Stimulated activated naive CD8-positive, alpha-beta T cell treated with anti-CD3 and anti-CD28 coated beads, Interleukin-15, Interleukin-2, amounts not matched to agents 100 ng/mL and 50 ng/mL, for 24 hours (primary cell): ENCODE results near the gene NLRP9.

ENCODE experiments used
- H3K27ac Mint-ChIP-seq: one replicate; pipeline ENCODE4 v1.8.0; 2021; ENCODE audit warnings: mild to moderate bottlenecking, mixed read lengths
- H3K27me3 Mint-ChIP-seq: one replicate; pipeline ENCODE4 v1.8.0; 2021; ENCODE audit warnings: mixed read lengths
- H3K36me3 Mint-ChIP-seq: one replicate; pipeline ENCODE4 v1.8.0; 2021; ENCODE audit warnings: low read depth, mixed read lengths
- H3K4me1 Mint-ChIP-seq: one replicate; pipeline ENCODE4 v1.8.0; 2021; ENCODE audit warnings: low read depth, mixed read lengths
- H3K4me3 Mint-ChIP-seq: one replicate; pipeline ENCODE4 v1.8.0; 2021; ENCODE audit warnings: mild to moderate bottlenecking, mixed read lengths
- H3K9me3 Mint-ChIP-seq: one replicate; pipeline ENCODE4 v1.8.0; 2021; ENCODE audit warnings: mixed read lengths

Gene NLRP9

DNA sequence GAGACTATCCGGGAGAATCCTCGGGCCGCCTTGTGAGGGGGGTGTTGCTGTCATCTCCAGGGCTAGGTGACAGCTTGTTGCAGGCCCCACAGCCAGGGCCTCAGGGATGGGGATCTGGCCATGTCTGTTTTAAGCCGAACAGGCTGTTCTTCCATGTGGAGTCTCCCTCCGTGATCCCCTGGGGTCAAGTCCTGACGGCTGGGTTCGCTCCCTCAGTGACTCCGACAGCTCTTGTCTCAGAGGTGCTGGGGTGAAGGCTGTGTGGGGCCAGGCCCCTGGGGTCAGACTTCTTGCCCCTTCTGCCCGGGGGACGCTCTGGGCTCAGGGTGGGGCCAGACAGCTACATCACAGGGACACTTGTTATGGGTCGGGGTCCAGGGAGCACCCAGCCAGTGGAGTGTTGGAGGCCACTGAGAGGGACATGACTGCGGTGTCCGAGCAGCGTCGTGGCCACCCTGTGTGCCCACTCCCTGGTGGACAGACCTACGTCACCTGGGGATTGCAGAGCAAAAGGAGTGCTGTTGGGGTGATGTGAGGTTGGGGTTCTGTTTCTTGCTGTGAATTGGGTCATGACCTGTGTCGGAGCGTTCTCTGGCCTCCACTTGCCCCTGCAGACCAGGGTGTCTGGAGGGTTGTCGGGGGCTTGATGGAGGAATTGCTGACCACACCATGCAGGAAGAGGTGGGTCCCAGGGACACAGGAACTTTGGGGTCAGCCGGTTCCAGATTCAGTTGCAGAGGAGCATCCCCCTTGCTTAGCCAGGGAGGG lies 41.7 kb downstream of the NLRP9 start:
- Mint-ChIP-seq H3K9me3 (no peaks in the 10 kb centered on the region), H3K4me3 (no peak overlapping the region), H3K4me1 (no peaks in the 10 kb centered on the region), H3K36me3 (peaks cover 37% of the 10 kb centered on the region), H3K27me3 (no peaks in the 10 kb centered on the region), H3K27ac (no peak overlapping the region)

GRCh38 chr19:55695511-55696290 lies 42.5 kb downstream of the NLRP9 start:
- H3K4me1 Mint-ChIP-seq, result no peaks in the 10 kb centered on the region
- H3K27ac Mint-ChIP-seq, result no peak overlapping the region
- H3K4me3 Mint-ChIP-seq, result no peak overlapping the region
- H3K9me3 Mint-ChIP-seq, result no peaks in the 10 kb centered on the region
- no peaks in the 10 kb centered on the region for H3K27me3 Mint-ChIP-seq
- H3K36me3 Mint-ChIP-seq, result peaks cover 34% of the 10 kb centered on the region

DNA sequence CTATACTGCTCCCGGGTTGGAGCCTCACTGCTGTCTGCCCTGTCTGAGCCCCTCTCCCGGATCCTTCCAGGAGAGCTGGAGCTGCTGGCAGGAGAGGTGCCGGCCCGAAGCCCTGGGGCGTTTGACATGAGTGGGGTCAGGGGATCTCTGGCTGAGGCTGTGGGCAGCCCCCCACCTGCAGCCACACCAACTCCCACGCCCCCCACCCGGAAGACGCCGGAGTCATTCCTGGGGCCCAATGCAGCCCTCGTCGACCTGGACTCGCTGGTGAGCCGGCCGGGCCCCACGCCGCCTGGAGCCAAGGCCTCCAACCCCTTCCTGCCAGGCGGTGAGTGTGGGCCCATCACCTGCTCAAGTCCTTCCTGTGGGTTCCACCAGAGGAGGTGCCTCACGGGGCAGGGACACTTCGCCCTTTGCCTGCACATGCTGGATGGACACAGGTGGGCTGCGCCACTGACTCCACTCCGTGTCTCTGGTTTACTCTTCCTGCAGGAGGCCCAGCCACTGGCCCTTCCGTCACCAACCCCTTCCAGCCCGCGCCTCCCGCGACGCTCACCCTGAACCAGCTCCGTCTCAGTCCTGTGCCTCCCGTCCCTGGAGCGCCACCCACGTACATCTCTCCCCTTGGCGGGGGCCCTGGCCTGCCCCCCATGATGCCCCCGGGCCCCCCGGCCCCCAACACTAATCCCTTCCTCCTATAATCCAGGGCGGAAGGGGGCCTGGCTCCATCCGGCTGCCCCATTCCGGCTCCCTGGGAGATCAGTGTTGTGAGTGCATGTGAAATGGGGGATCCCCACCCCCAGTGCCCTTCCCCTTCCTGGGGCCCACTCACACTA lies 43.3 kb downstream of the NLRP9 start:
- no peak overlapping the region for H3K4me3 Mint-ChIP-seq
- no peaks in the 10 kb centered on the region for H3K4me1 Mint-ChIP-seq
- no peak overlapping the region for H3K27ac Mint-ChIP-seq
- H3K36me3 Mint-ChIP-seq, result peaks cover 29% of the 10 kb centered on the region
- H3K27me3 Mint-ChIP-seq, result no peaks in the 10 kb centered on the region
- H3K9me3 Mint-ChIP-seq, result no peaks in the 10 kb centered on the region

DNA sequence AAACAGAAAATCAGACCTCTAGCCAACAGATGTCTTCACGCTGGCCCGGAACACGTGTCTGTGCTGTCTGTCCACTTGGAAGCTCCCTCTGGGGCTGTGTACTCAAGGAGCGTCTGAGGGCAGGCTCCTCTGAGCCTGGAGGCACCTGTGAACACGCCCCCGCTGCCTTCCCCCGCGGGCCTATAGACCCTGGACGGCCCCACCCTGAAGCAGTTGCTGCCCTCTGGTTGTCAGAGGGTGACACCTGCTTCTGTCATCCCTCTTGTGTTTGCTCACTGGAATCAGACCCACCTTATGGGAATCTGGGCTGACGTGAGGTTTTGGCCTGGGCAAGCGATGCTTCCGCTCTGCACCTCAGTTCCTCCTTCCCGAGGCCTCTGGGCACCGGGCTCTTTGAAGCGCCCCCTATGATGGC lies 44.0 kb downstream of the NLRP9 start:
- Mint-ChIP-seq H3K9me3 (no peaks in the 10 kb centered on the region), H3K4me3 (no peak overlapping the region), H3K27me3 (no peaks in the 10 kb centered on the region), H3K27ac (no peak overlapping the region), H3K36me3 (peaks cover 25% of the 10 kb centered on the region), H3K4me1 (no peaks in the 10 kb centered on the region)

GRCh38 chr19:55693336-55693974 lies 44.7 kb downstream of the NLRP9 start:
- Mint-ChIP-seq H3K4me3 (no peak overlapping the region), H3K27me3 (no peaks in the 10 kb centered on the region), H3K36me3 (peaks cover 20% of the 10 kb centered on the region), H3K4me1 (no peaks in the 10 kb centered on the region), H3K27ac (no peak overlapping the region), H3K9me3 (no peaks in the 10 kb centered on the region)

- Mint-ChIP-seq H3K36me3 (peaks cover 18% of the 10 kb centered on the region), H3K4me3 (no peak overlapping the region)
Measured at GRCh38 chr19:55692681-55693081, 45.5 kb downstream of the NLRP9 start.

GRCh38 chr19:55691561-55692481 lies 46.4 kb downstream of the NLRP9 start:
- Mint-ChIP-seq H3K4me3 (no peak overlapping the region), H3K27me3 (no peaks in the 10 kb centered on the region), H3K9me3 (no peaks in the 10 kb centered on the region), H3K27ac (no peak overlapping the region), H3K36me3 (peaks cover 13% of the 10 kb centered on the region), H3K4me1 (no peaks in the 10 kb centered on the region)

More at GRCh38 chr19:55692681-55693081, 45.5 kb downstream of the NLRP9 start:
- Mint-ChIP-seq H3K27me3 (no peaks in the 10 kb centered on the region), H3K4me1 (no peaks in the 10 kb centered on the region), H3K9me3 (no peaks in the 10 kb centered on the region), H3K27ac (no peak overlapping the region)

- no peak overlapping the region for H3K27ac Mint-ChIP-seq
- no peaks in the 10 kb centered on the region for H3K9me3 Mint-ChIP-seq
- H3K4me1 Mint-ChIP-seq, result no peaks in the 10 kb centered on the region
- peaks cover 19% of the 10 kb centered on the region for H3K36me3 Mint-ChIP-seq
- H3K4me3 Mint-ChIP-seq, result no peak overlapping the region
- H3K27me3 Mint-ChIP-seq, result no peaks in the 10 kb centered on the region
Measured at GRCh38 chr19:55690769-55691545, 47.2 kb downstream of the NLRP9 start.

GRCh38 chr19:55690109-55690768 lies 48.0 kb downstream of the NLRP9 start:
- Mint-ChIP-seq H3K4me1 (no peaks in the 10 kb centered on the region), H3K27me3 (no peaks in the 10 kb centered on the region), H3K36me3 (peaks cover 24% of the 10 kb centered on the region), H3K9me3 (no peaks in the 10 kb centered on the region), H3K27ac (no peak overlapping the region), H3K4me3 (no peak overlapping the region)

DNA sequence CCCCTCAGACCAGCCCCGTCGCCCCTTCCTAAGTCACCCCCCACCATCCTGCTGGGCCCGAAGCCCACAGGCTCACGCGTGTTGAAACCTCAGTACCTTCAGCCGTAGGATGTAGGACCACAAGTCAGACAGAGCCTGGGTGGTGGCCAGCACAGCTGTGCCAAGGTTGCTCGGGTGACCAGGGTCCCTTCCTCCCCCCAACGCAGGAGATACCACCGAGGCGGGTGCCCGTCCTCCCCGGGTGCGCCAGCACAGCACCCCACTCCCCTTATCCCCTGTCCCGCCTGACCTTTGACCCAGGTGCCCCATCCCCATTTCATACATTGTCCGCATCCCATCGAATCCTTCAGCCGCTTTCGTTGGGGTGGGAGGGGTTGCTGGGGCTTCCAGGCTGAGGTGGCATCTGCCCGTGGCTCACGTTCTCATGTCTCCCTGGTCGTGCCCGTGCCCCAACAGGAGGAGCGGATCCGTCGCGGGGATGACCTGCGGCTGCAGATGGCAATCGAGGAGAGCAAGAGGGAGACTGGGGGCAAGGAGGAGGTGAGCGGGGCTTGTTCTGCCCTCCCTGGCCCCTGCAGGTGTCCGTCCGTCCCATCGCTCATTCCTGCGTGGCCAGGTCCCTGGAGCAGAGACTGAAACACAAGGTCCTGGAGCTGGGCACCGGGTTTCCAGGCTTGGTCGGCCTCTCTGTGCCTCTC lies 48.6 kb downstream of the NLRP9 start:
- Mint-ChIP-seq H3K4me3 (no peak overlapping the region), H3K27ac (no peak overlapping the region), H3K36me3 (peaks cover 30% of the 10 kb centered on the region), H3K27me3 (no peaks in the 10 kb centered on the region), H3K4me1 (no peaks in the 10 kb centered on the region), H3K9me3 (no peaks in the 10 kb centered on the region)

- H3K27me3 Mint-ChIP-seq, result no peaks in the 10 kb centered on the region
- H3K4me1 Mint-ChIP-seq, result no peaks in the 10 kb centered on the region
- no peaks in the 10 kb centered on the region for H3K9me3 Mint-ChIP-seq
- peaks cover 29% of the 10 kb centered on the region for H3K36me3 Mint-ChIP-seq
- no peak overlapping the region for H3K4me3 Mint-ChIP-seq
- no peak overlapping the region for H3K27ac Mint-ChIP-seq
Measured at GRCh38 chr19:55688422-55689218, 49.6 kb downstream of the NLRP9 start.
